HG02870 (cell line): Measurements from ENCODE around the gene SFMBT1.
"Not testable (repeated sequence)": the region's sequence is repeated elsewhere in the genome, so short reads cannot be mapped to it uniquely, and the experiment has no call there.

Experiments
- ATAC-seq: cut with Tn5 transposase; IDR thresholded peaks from one replicate; pipeline ENCODE4 v1.9.1; 2021; ENCODE audit warnings: mild to moderate bottlenecking, moderate library complexity; ENCODE audit not compliant: unreplicated experiment

SFMBT1 gene

DNA sequence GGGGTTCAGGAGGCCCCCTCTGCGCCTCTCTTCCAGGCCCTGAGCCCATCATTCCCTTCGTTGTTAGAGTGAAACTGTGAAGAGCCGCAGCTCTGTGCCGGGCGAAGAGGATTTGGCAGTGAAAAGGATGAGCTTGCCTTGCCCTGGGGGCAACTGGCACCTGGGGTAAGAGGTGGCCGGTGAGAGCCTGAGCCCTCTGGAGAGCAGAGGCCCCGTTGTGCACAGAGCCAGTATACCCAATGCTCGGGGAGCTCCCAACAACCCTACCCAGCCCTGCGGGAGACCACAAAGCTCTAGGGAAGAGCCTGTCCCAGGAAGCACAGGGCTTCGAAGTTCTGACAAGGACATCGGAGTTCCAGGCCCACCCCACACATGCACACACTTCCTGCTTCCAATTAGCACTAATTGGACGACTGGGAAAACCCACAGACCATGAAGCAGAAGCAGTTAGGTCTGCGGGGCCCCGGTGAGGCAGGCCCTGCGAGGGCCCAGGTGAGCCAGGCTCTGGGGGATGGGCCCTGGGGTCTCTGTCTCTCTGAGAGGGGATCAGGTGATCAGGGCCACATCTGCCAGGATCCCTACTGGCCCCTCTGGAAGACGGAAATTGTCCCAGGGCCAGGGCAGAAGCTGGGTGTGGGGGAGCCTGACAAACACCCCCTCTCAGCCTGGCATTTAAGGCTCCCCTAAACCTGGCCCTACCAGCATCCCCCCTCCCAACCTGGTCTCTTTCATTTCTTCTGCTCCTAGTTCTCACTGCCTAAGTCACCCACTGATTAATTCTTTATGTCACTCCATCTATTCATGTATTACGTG is 27.9 kb upstream of the SFMBT1 start:
- no peak for ATAC-seq

DNA sequence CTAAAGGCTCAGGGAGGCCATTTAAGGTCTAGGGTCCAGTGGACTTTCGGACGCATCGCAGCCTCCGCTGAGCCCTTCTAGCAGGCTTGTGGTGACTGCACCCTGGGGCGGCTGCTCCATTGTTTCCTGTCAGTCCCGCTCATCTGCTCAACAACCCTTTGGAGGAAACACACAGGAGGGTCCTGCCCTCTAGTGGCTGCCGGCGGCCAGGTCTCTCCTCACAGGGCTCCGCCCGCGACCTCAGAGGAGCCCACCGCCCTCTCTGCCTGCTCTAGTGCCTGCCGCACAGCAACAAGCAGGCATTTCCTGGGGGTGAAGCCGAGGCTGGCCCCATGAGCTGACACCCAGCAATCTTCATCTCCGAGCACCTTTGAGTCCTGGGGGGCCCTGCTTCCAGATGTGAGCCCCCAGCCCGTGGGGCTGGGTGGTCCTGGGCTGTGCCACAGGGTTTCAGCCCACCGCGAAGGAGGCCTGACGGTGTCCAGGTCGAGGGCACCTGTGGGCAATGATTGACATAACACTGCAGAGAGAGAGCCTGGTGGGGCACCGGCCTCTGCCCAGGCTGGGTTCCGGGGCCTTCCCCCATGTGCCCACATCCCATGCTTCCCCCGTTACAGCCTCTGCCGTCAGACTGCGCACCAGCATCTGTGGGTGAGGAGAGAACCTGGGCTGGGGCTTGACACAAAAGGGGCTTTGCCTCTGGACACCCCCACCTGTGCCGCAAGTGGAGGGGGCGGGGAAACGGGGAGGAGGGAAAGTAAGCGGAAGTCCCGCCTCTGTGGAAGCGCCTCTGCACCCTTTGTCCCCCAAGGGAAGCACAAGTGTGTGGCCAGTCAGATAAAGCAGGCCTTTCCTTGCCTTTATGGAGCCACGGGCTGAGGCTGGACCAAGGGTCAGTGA is 27.0 kb upstream of the SFMBT1 start:
- peak; percentile 86 for ATAC-seq

DNA sequence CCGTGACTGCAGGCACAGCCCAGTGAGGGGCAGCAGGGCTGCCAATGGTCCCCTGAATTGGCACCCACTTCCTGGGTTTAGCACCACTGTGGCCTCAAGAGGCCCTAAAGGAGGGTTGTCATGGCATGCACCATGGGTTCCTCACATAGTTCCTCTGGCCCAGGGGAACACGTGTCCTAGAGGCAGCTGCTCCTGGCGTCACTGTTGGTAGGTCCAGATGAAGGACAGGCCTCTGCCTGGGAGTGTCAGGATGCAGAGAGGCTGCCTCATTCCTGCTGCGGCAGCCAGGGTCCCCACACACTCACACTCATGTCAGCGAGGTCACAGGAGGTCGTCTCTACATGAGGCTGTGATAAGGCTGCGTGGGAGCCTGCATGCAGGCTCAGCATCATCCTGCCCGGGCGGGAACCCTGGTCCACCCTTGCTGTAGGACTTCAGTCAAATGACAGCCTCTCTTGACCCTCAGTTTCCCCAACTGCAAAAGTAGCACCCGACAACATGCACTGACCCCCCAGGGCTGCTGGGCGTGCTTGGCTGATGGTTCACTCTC is 26.1 kb upstream of the SFMBT1 start:
- no peak for ATAC-seq

DNA sequence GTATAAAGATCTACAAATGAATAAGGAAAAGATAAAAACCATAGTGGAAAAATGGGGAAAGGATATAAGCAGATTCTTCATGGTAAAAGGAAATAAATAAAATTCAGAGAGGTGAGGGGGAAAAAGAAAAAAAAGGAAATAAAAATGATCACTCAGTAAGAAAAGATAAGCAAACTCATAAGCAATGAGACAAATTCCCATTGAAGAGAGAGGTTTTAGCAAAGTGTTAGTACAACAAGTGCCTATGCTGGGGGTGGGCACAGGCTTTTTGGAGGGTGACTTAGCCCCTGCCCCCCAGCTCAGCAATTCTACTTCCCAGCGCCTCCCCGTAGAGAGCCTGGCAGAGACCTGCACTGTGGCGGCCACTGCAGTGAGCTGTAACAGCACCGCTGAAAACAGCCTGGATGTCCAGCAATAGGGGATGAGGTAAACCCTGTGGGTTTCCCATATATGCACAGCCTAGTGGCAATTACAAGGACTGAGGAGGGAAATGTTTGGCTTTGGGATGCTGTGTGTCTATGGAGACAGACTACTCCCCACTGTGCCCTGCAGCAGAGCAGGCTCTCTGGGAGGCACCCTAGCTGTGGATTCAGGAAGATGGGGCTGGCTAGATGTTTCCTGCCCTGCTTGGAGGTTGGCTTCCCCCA is 23.7 kb upstream of the SFMBT1 start:
- no peak for ATAC-seq

DNA sequence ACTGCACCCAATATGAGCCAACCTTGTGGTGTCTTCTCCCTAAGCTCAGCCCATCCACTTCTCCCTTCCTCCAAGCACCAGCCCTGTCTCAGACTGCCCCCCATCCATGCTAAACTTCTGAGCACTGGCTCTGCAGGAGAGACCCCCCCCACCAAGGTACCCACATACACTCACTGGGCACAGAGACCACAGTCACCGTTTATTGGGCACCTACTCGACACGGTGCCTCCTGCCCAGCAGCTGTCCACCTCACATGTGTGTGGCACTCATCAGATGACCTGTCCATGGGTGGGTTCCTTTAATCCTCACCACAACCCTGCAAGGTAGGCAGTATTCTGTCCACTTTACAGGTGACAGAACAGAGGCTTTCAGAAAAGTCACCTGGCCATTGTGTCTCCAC is 22.3 kb upstream of the SFMBT1 start:
- ATAC-seq = no peak

DNA sequence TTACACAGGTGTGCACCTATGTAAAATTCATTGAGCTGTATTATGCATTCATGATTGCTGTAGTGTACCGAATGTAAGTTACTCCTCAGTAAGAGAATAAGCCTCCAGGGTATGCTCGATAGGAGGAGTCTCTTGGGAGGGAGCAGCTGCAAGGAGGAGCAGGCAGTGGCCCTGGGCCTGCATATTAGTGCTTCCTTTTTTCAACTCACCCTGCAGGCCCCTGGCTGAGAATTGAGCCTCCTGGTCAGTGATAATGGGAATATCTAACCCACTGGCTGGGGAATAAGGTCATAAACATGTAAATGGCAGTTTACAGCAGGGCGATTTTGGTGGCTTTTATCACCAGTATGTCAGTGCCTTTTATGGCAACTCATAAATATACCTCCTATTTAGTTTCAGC is 21.7 kb upstream of the SFMBT1 start:
- ATAC-seq = no peak

DNA sequence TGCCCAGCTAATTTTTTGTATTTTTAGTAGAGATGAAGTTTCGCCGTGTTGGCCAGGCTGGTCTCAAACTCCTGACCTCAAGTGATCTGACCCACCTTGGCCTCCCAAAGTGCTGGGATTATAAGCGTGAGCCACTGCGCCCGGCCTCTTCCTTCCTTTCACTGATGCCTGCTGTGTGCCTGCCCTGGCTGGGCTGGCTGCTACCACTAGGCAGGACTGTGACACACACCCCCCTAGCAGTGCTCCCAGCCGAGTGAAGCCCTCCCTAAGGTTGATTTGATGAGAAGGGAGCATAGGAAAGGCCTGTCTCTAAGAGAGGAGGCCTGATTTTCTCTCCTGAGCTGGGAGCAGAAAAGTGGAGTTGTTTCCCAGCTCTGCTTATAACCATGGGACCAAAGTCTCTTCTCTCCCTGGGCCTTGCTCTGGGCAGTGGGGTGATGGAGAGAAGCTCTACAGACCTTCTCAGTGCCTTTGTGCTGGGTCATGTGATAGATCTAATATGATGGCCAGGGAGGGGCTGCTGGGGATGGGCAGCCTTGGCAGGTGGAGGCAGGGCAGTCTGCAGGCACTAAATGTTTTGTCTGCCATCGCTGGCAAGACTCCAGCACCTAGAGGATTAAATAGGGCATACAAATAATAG is 20.1 kb upstream of the SFMBT1 start:
- ATAC-seq = no peak

DNA sequence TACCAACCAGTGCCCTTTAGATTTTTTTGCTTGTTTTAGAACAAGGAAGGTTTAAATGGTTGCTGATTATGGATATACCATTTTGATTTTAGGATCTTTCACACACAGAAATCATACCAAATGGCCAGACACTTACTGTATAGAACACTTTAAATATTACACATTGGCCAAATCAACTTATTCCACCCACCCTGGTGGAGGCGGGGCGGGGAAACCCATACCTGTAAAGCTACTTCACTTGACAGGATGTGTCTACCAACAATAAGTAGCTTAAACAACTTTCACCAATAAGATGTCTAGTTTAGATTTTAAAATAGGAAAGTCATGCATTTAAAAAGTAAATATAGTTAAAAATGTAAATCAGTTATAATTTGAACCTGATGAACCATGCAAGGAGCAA is 17.0 kb upstream of the SFMBT1 start:
- ATAC-seq = no peak

DNA sequence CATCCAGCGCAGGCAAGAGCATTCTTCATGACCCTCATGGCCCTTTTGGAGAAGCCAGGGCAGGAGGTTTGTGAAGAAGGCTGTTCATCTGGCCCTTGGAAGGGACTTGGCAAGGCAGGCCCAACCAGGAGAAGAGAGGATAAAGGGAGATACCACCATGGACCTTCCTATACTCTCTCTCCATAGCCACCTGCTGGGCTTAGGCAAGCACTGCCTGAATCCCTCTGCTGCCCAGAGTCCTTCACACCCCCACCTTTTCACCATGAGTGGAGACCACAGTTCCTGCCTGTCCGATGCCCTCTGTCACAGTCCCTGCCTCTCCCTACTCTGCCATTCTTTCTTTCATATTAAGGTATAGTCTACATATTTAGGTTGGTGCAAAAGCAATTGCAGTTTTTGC is 10.6 kb upstream of the SFMBT1 start:
- no peak for ATAC-seq

DNA sequence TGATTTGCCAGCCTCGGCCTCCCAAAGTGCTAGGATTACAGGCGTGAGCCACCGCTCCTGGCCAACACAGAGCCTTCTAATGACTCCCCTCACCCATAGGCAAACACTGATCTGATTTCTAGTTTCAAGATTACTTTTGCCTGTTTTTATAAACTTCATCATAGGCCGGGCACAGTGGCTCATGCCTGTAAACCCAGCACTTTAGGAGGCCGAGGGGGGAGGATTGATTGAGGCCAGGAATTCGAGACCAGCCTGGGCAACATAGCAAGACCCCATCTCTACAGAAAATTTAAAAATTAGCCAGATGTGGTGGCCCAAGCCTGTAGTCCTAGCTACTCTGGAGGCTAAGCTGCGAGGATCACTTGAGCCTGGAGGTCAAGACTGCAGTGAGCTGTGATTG is 8.4 kb upstream of the SFMBT1 start:
- ATAC-seq = not testable (repeated sequence)

DNA sequence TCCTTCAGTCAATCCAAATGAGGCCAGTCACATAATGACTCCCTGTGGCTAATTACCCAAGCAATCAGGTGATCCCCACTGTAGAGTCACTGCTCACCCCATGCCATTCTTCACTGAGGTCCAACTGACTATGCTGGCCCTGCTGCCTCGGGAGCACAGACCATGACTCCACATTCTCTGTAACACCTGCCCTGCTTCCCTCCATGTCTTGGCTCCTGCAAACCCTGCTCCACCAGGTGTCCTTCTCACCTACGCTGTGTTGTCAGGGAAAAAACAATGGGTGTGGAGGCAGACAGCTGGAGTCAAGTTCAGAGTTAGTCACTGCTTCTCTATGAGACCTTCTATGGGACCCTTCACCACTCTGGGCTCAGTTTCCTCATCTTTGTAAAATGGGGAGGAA is 6.1 kb upstream of the SFMBT1 start:
- no peak for ATAC-seq

DNA sequence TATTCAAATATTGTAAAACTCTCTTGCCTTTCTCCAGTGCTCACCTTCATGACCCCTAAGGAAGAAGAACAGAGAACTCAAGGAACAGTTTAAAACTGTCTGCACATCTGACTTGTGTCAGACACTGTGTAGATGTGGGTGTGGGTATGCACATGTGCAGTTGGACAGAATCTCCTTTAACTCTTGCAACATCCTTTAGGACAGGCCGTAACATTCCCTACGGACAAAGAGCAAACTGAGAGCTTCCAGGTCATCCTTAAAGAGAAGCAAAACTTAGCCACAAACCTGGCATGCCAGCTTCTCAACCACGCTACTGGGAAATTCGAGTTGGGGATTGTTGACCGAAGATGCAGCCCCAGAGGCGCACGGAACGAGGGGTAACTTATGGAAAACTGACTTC is 4.1 kb upstream of the SFMBT1 start:
- ATAC-seq = no peak

DNA sequence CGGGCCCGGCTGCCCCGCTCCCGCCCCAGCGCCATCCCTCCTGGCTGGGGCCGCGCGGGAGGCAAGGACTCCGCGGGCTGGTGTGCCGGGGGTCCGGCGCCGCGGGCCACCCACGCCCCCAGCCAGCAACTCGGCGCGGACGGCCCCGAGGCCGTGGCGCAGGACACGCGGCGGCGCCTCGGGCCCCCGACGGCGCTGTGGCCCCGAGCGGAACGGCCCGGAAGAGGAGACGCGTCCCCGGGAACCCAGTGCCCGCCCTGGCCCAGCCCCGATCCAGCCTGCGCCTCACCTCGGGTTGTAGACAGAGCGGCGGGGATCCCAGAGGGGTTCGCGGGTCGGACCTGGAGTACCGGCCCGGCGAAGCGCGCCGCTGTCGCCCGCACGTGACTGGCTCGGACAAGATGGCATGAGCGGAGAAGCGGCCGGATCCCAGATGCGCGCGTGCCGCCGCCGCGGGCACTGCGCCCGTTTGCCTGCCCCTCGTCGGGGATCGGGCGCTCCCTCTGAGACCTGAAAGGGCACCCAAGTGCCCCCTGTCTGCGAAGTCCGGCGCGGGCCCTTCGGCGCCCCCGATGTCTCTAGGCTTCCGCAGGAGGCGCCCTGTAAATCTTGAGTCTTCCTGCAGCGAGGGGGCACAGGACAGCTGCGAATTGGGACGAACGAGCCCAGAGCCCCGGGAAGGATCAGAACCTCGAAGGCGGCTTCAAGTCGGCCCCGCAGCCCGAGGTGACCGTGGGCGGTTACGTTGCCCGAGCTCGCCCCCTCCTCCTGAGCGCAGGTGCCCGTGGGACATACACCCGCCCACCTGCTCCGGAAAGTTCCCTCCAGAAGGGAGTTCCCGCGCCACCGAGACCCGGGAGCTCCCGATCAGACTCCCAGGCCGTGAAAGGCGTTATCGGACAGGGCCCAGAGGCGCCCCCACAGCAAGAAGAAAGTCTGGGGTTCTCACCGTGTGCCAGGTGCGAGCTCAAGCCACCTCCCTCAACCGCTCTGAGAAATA is 598 bp upstream of the SFMBT1 start:
- ATAC-seq = no peak

DNA sequence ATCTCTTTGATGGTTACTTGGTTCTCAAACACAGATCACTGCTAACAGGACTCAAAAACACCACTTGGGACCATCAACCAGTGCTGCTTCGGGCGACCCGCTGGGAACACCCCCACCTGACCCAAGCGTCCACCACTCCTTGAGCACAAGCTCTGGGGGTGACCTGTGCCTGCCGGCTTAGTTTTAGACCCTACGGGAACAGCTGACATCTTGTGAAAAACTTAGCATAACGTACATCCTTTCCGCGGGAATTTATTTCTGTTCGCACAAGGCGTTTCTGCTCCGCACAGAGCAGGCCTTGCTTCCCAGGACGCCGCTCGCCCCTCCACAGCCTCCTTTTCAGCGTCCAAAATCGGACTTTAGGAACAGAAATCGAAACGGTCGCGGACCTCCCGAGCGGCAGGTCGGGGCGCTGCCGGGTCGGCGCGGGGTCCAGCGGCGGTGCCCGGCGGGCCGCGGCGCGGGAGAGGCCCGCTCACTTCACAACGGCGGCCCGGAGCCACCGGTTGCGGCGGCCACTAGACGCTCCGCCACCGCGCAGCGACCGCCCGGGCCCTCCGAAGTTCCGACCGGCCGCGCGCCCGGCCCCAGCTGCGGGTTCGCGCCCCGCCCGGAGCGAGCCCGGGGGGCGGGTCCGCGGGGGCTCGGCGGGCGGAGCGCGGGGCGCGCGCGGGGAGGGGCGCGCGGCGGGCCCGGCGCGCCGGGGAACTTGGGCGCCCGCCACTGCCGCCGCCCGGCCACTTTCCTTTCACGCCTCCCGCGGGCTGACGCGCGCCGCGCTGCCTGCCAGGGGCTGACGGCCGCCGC is 959 bp downstream of the SFMBT1 start:
- peak; percentile 34 for ATAC-seq

DNA sequence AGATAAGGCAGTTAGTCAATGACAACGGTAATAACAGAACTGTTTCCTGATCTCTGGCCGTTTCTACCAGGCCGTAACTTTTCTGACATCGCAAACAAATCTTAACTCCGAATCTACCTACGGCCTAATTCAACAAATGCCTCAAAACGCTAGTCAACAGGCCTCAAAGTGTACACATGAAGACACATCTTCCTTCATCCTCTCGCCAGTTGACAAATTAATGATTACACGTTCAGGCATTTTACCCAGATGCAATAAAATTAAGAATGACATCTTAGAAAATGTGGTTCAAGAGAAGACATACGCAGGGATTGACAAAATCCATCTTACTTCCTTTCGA is 1.5 kb downstream of the SFMBT1 start:
- ATAC-seq = no peak

DNA sequence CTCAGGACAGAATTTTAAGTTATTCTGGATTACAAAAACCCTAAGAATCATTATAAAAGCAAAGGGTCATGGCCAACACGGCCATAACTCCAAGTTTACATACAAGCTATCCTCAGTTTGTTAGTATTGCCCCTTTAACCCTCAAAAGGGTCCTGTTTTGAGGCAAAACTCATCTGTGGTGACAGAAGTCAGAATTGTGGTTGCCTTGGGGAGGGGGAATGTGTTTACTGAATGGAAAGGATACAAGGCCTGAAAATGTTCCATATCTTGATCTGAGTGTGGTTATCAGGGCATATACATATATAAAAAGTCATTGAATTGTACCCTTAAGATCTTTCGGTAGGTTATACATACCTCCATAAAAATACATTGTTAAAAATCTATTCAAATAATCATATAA is 2.1 kb downstream of the SFMBT1 start:
- ATAC-seq = no peak

DNA sequence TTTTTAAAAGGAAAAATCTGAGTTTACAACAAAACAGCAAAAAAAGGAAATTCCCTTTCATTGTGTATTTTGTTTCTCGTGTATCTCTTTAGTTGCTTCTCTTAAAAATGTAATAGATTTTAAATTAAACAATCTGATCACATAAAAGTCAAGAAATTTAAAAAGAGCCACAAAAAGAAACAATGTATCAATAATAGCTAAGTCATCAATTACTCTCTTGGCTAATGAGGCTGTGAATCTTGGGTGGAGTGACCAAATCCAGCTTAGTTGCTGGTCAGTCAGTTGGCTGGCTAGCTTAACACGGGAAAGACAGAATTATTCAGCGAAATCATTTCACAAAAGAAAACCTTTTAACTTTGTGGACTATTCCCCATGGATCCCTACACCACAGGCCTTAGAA is 3.2 kb downstream of the SFMBT1 start:
- no peak for ATAC-seq

DNA sequence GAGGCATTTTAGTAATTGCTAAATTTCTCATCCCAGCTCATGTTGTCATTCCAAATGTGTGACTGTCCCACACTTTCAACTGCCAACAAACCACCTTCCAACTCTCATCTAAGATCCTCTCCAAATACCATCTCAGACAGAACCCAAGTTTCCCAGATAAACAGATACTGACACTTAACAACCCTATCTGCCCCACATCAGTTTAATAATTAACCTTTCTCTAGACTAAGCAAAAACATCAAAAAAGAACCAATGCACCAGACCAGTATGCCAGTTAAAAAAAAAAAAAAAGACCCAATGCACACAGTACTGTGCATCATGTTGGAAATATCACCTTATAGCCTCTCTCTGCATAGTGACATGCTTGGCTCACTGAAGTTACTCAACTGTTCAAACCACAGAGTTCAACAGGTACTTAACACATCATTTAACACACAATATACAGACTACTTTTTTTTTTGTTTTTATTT is 5.5 kb downstream of the SFMBT1 start:
- no peak for ATAC-seq

DNA sequence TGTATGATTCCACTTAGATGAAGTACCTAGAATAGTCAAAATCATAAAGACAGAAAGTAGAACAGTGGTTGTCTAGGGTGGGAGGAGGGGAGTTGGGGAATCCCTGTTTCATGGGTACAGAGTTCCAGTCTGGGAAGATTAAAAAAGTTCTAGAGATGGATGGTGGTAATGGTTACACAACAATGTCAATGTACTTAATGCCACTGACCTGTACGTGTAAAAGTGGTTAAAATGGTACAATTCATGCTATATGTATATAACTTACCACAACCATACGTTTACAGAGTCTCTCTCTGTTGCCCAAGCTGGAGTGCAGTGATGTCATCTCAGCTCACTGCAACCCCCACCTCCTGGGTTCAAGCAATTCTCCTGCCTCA is 6.5 kb downstream of the SFMBT1 start:
- no peak for ATAC-seq
